ENCODE measurements around the gene SBF2.

The SBF2 gene

GRCh38 chr11:9790703-9791102 is 503.3 kb downstream of the SBF2 start:
- no peak for DNase-seq

- DNase-seq, result no peak
Observed at GRCh38 chr11:9789910-9790309, 504.1 kb downstream of the SBF2 start.

GRCh38 chr11:9787981-9788521 is 506.0 kb downstream of the SBF2 start:
- DNase-seq, result no peak

GRCh38 chr11:9787260-9787659 is 506.8 kb downstream of the SBF2 start:
- DNase-seq, result no peak

- DNase-seq, result no peak
Observed at GRCh38 chr11:9784602-9785315, 509.3 kb downstream of the SBF2 start.

- DNase-seq, result no peak
Observed at GRCh38 chr11:9783986-9784385, 510.0 kb downstream of the SBF2 start.

GRCh38 chr11:9780929-9781328 is 513.1 kb downstream of the SBF2 start:
- no peak for DNase-seq

- no peak for DNase-seq
Observed at GRCh38 chr11:9777525-9777924, 516.5 kb downstream of the SBF2 start.

GRCh38 chr11:9777066-9777465 is 517.0 kb downstream of the SBF2 start:
- no peak for DNase-seq

- no peak for DNase-seq
Observed at GRCh38 chr11:9776203-9776602, 517.8 kb downstream of the SBF2 start.

- no peak for DNase-seq
Observed at GRCh38 chr11:9775398-9775779, 518.6 kb downstream of the SBF2 start.

- no peak for DNase-seq
Observed at GRCh38 chr11:9774591-9775397, 519.2 kb downstream of the SBF2 start.

- no peak for DNase-seq
Observed at GRCh38 chr11:9774109-9774508, 519.9 kb downstream of the SBF2 start.

GRCh38 chr11:9773524-9773923 is 520.5 kb downstream of the SBF2 start:
- no peak for DNase-seq

GRCh38 chr11:9772218-9772617 is 521.8 kb downstream of the SBF2 start:
- DNase-seq, result no peak

- no peak for DNase-seq
Observed at GRCh38 chr11:9771071-9771511, 522.9 kb downstream of the SBF2 start.

GRCh38 chr11:9769621-9770020 is 524.4 kb downstream of the SBF2 start:
- no peak for DNase-seq

GRCh38 chr11:9765320-9766101 is 528.5 kb downstream of the SBF2 start:
- DNase-seq, result no peak

- DNase-seq, result no peak
Observed at GRCh38 chr11:9763301-9763700, 530.7 kb downstream of the SBF2 start.

GRCh38 chr11:9762531-9762930 is 531.5 kb downstream of the SBF2 start:
- DNase-seq, result no peak

- no peak for DNase-seq
Observed at GRCh38 chr11:9761441-9761945, 532.5 kb downstream of the SBF2 start.

GRCh38 chr11:9760193-9760575 is 533.8 kb downstream of the SBF2 start:
- DNase-seq, result no peak
